H1 (cell line): ENCODE results near the gene ZNF593. TPM values are rescaled to one million over a fixed set of nuclear protein-coding genes. Genes with fewer than 3 reads are reported as not detected.

Experiments
- CTCF ChIA-PET: fragments of 300-600 bp; sonication (Branson Sonifier 250); formaldehyde crosslinking; loops from one replicate; lab custom pipeline; 2021; ENCODE audit not compliant: partially characterized antibody; lab: Charles Lee
- POLR2A ChIA-PET: fragments of 300-600 bp; sonication (Branson Sonifier 250); formaldehyde crosslinking; loops from one replicate; lab custom pipeline; 2021; ENCODE audit warnings: inconsistent platforms; ENCODE audit not compliant: partially characterized antibody; lab: Charles Lee
- DNase-seq, 2 experiments: peaks; one replicate each; pipeline versions ENCODE4 v3.0.0 to v3.0.0-alpha.2; 2010 to 2022; ENCODE audit warnings: low spot score in 2 of 2, low read depth in 1 of 2, mixed read lengths in 1 of 2
- FAIRE-seq: peaks from 2 replicates; lab custom pipeline; 2011; peaks lifted over from hg19 to GRCh38; lab: Jason Lieb, UNC
- H2AFZ ChIP-seq: 2 replicates; pipeline ENCODE4 v1.8.1; 2012; ENCODE audit warnings: low read length, inconsistent platforms
- H2AK5ac ChIP-seq: 2 replicates; pipeline ENCODE4 v1.6.1; 2013; ENCODE audit warnings: low read depth, low read length
- H2BK120ac ChIP-seq: replicated peaks from 2 replicates; pipeline ENCODE3; 2013; ENCODE audit warnings: low read depth, low read length, inconsistent platforms
- H2BK12ac ChIP-seq: 2 replicates; pipeline ENCODE4 v1.6.1; 2013; ENCODE audit warnings: low read depth, low read length
- H2BK15ac ChIP-seq: 2 replicates; pipeline ENCODE4 v1.6.1; 2013; ENCODE audit warnings: low read length
- H2BK20ac ChIP-seq: 2 replicates; pipeline ENCODE4 v1.6.1; 2013; ENCODE audit warnings: low read length
- H2BK5ac ChIP-seq: 2 replicates; pipeline ENCODE4 v1.6.1; 2013; ENCODE audit warnings: low read depth, low read length
- H3K14ac ChIP-seq: 2 replicates; pipeline ENCODE4 v1.6.1; 2013; ENCODE audit warnings: inconsistent platforms; ENCODE audit not compliant: insufficient read length
- H3K18ac ChIP-seq: 2 replicates; pipeline ENCODE4 v1.6.1; 2013; ENCODE audit warnings: low read length; ENCODE audit errors: extremely low read depth
- H3K23ac ChIP-seq: 2 replicates; pipeline ENCODE4 v1.6.1; 2013; ENCODE audit warnings: inconsistent platforms; ENCODE audit not compliant: insufficient read length
- H3K23me2 ChIP-seq: 2 replicates; pipeline ENCODE4 v1.6.1; 2013; ENCODE audit warnings: low read depth, low read length
- H3K27ac ChIP-seq: 2 replicates; pipeline ENCODE4 v1.6.1; 2011; ENCODE audit warnings: low read depth, low read length, inconsistent platforms
- H3K27me3 ChIP-seq, 4 experiments: replicated peaks in 1 of 4; 1 replicate in 1 of 4; 2 replicates in 3 of 4; pipeline versions ENCODE4 v1.6.1 to v1.8.1; 2011 to 2013; ENCODE audit warnings: low read length in 3 of 4, mild to moderate bottlenecking in 3 of 4, inconsistent platforms in 2 of 4, mixed read lengths in 2 of 4, moderate library complexity in 1 of 4; ENCODE audit not compliant: control insufficient read depth in 3 of 4, insufficient read depth in 3 of 4; ENCODE audit errors: extremely low read depth in 1 of 4
- H3K36me3 ChIP-seq, 4 experiments: 2 replicates each; pipeline versions ENCODE4 v1.6.1 to v1.8.1; 2011 to 2013; ENCODE audit warnings: mild to moderate bottlenecking in 4 of 4, low read length in 3 of 4, moderate library complexity in 2 of 4, control low read depth in 1 of 4, inconsistent platforms in 1 of 4; ENCODE audit not compliant: insufficient read depth in 4 of 4, control insufficient read depth in 2 of 4
- H3K4ac ChIP-seq: replicated peaks from 2 replicates; pipeline ENCODE3; 2013; ENCODE audit warnings: low read length, low read depth, mixed read lengths, inconsistent platforms; ENCODE audit not compliant: insufficient read length
- H3K4me1 ChIP-seq, 4 experiments: replicated peaks in 1 of 4; 1 replicate in 1 of 4; 2 replicates in 3 of 4; pipeline versions ENCODE4 v1.6.1 to v1.8.1; 2011 to 2013; ENCODE audit warnings: low read length in 3 of 4, inconsistent platforms in 2 of 4, mixed read lengths in 1 of 4; ENCODE audit not compliant: insufficient read depth in 4 of 4, control insufficient read depth in 3 of 4
- H3K4me2 ChIP-seq, 2 experiments: 2 replicates each; pipeline versions ENCODE4 v1.6.1 to v1.8.1; 2011 to 2013; ENCODE audit warnings: low read depth in 2 of 2, low read length in 2 of 2, control low read depth in 1 of 2, inconsistent platforms in 1 of 2, mild to moderate bottlenecking in 1 of 2; ENCODE audit not compliant: insufficient read depth in 1 of 2
- H3K4me3 ChIP-seq, 4 experiments: fragments of 200-600, 300-600 bp in 1 of 4; sonication (generic), shearing (Covaris generic), sonication (Bioruptor Twin) in 1 of 4; 2 replicates each; pipeline versions ENCODE4 v1.5.1 to v1.8.1; 2011 to 2016; ENCODE audit warnings: low read length in 4 of 4, low read depth in 3 of 4, control low read depth in 2 of 4, inconsistent platforms in 2 of 4, mild to moderate bottlenecking in 2 of 4, mixed read lengths in 1 of 4, moderate library complexity in 1 of 4; ENCODE audit not compliant: insufficient read depth in 2 of 4; ENCODE audit errors: extremely low read depth in 1 of 4
- H3K56ac ChIP-seq: replicated peaks from 2 replicates; pipeline ENCODE3; 2013; ENCODE audit warnings: low read depth, mild to moderate bottlenecking, mixed read lengths, low read length, inconsistent platforms; ENCODE audit not compliant: insufficient read length
- H3K79me1 ChIP-seq: 2 replicates; pipeline ENCODE4 v1.6.1; 2013; ENCODE audit warnings: low read depth, low read length, control low read depth
- H3K79me2 ChIP-seq, 2 experiments: 2 replicates each; pipeline versions ENCODE4 v1.6.1 to v1.8.1; 2012 to 2013; ENCODE audit warnings: low read length in 2 of 2, mild to moderate bottlenecking in 2 of 2, inconsistent platforms in 1 of 2; ENCODE audit not compliant: insufficient read depth in 2 of 2, control insufficient read depth in 1 of 2
- H3K9ac ChIP-seq, 4 experiments: replicated peaks in 1 of 4; 1 replicate in 1 of 4; 2 replicates in 3 of 4; pipeline versions ENCODE4 v1.6.1 to v1.8.1; 2011 to 2013; ENCODE audit warnings: low read depth in 3 of 4, low read length in 3 of 4, control low read depth in 2 of 4, mild to moderate bottlenecking in 2 of 4, moderate library complexity in 2 of 4, inconsistent platforms in 1 of 4; ENCODE audit errors: extremely low read depth in 1 of 4
- H3K9me3 ChIP-seq, 2 experiments: 2 replicates each; pipeline versions ENCODE4 v1.6.1 to v1.8.1; 2012 to 2013; ENCODE audit warnings: mild to moderate bottlenecking in 2 of 2, moderate library complexity in 2 of 2, control low read depth in 1 of 2, inconsistent platforms in 1 of 2, low read depth in 1 of 2, low read length in 1 of 2, mixed read lengths in 1 of 2; ENCODE audit not compliant: insufficient read depth in 2 of 2
- H4K20me1 ChIP-seq, 2 experiments: replicated peaks in 1 of 2; 2 replicates each; pipeline versions ENCODE3 to v1.8.1; 2011 to 2013; ENCODE audit warnings: inconsistent platforms in 2 of 2, low read length in 2 of 2, mild to moderate bottlenecking in 1 of 2; ENCODE audit not compliant: insufficient read depth in 2 of 2, control insufficient read depth in 1 of 2
- H4K5ac ChIP-seq: 2 replicates; pipeline ENCODE4 v1.6.1; 2013; ENCODE audit warnings: low read length, low read depth, mixed read lengths, inconsistent platforms; ENCODE audit not compliant: insufficient read length
- H4K8ac ChIP-seq: 2 replicates; pipeline ENCODE4 v1.8.0; 2013; ENCODE audit warnings: mild to moderate bottlenecking, moderate library complexity, low read length, inconsistent platforms; ENCODE audit not compliant: insufficient read depth; ENCODE audit errors: extremely low read depth
- H4K91ac ChIP-seq: replicated peaks from 2 replicates; pipeline ENCODE3; 2013; ENCODE audit warnings: low read length, mixed read lengths, inconsistent platforms; ENCODE audit not compliant: insufficient read length
- ASH2L ChIP-seq: fragments of 200-600, 300-600 bp; sonication (generic); IDR thresholded peaks from one replicate; pipeline ENCODE4 v1.7.1; 2017; ENCODE audit warnings: low read length
- CBX8 ChIP-seq: fragments of 300-800, 300-1000 bp; sonication (generic); IDR thresholded peaks from 2 replicates; pipeline ENCODE4 v1.7.1; 2016; ENCODE audit warnings: low read depth, low read length, borderline replicate concordance
- CHD1 ChIP-seq: IDR thresholded peaks from 2 replicates; pipeline ENCODE4 v1.6.1; 2012; ENCODE audit warnings: low read depth, low read length, improper control_type of control experiment
- CTCF ChIP-seq, 3 experiments: IDR thresholded peaks; 1 replicate in 2 of 3; 2 replicates in 1 of 3; pipeline versions ENCODE4 v1.5.1 to v1.6.1; 2011; ENCODE audit warnings: low read length in 3 of 3, mild to moderate bottlenecking in 3 of 3, inconsistent platforms in 2 of 3, low read depth in 1 of 3, moderate library complexity in 1 of 3; ENCODE audit not compliant: insufficient read depth in 1 of 3; ENCODE audit errors: control extremely low read depth in 1 of 3
- GTF2F1 ChIP-seq: IDR thresholded peaks from 2 replicates; pipeline ENCODE4 v1.6.1; 2012; ENCODE audit warnings: low read depth, low read length, improper control_type of control experiment, borderline replicate concordance
- JUND ChIP-seq: IDR thresholded peaks from 2 replicates; pipeline ENCODE4 v1.6.1; 2011; ENCODE audit warnings: mild to moderate bottlenecking, improper control_type of control experiment, low read length
- POU5F1 ChIP-seq: IDR thresholded peaks from 2 replicates; pipeline ENCODE4 v1.6.1; 2011; ENCODE audit warnings: low read depth, mild to moderate bottlenecking, low read length, moderate library complexity
- RAD21 ChIP-seq, 2 experiments: IDR thresholded peaks in 1 of 2; conservative IDR thresholded peaks in 1 of 2; 2 replicates each; pipeline ENCODE4 v1.6.1; 2011; ENCODE audit warnings: low read depth in 2 of 2, low read length in 2 of 2, improper control_type of control experiment in 1 of 2, inconsistent platforms in 1 of 2, mild to moderate bottlenecking in 1 of 2, moderate library complexity in 1 of 2
- SP4 ChIP-seq: IDR thresholded peaks from 2 replicates; pipeline ENCODE4 v1.6.1; 2012; ENCODE audit warnings: low read length, inconsistent platforms
- SUZ12 ChIP-seq: fragments of 200-600 bp; sonication (generic); IDR thresholded peaks from 2 replicates; pipeline ENCODE4 v1.6.1; 2012; ENCODE audit warnings: mild to moderate bottlenecking, inconsistent platforms, low read length, moderate library complexity, mixed read lengths
- WGBS, 2 experiments: shearing (Covaris generic) in 1 of 2; methylation state at CpG; one replicate each; pipeline versions ENCODE4 v1.1.6 to v1.1.7; 2013 to 2015; ENCODE audit warnings: low lambda C conversion rate in 2 of 2, mixed read lengths in 2 of 2, inconsistent platforms in 1 of 2, low coverage in 1 of 2, missing lambda C conversion rate in 1 of 2; ENCODE audit not compliant: insufficient replicate concordance in 2 of 2, insufficient coverage in 1 of 2, insufficient read length in 1 of 2; ENCODE audit errors: extremely low coverage in 1 of 2, missing lambda C conversion rate in 1 of 2; 5-methylcytosine and 5-hydroxymethylcytosine counted together
- polyA plus RNA-seq, 7 experiments: library from polyadenylated mRNA; depleted of rRNA in 3 of 7; stranded (reverse) in 5 of 7; unstranded in 2 of 7; fragments of >200 nt in 5 of 7; fragments of 200-250 nt in 2 of 7; gene quantifications; 1 replicate in 5 of 7; 2 replicates in 1 of 7; 4 replicates in 1 of 7; pipeline versions ENCODE4 v1.2.1 to v1.2.3, GENCODE V29; 2011 to 2013; ENCODE audit warnings: missing spikeins in 2 of 7, mixed read lengths in 2 of 7
- total RNA-seq: library from RNA; stranded (reverse); fragmentation: NEBNext Ultra II Directional; extraction: Animal tissue kit (Norgen Biotek cat#: 25700); gene quantifications from 2 replicates; pipeline ENCODE4 v1.2.1, GENCODE V29; 2021

The ZNF593 gene
- total and polyA plus RNA-seq, 2 of the 8 experiments (the other 6 are each of a cell fraction or from before 2014, with no cell fraction given): 38.2 to 68.0 TPM

DNA sequence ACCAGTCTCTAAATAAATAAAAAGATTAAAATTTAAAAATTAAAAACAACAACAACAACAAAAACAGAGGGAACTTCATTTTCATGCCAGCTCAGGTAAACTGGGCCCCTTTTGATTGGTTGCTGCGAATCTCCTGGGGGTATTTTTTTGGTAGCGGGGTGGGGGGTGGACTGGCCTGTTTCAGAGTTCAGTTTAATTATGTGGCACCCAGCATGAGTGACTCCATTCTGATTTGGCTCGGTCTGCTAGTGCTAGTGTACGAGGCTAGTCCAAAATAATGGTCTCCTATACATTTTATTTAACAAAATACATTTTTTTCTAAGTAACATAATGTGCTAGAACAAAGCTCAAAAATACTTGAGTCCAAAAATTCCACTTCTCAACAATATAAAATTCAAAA is 39.9 kb upstream of the ZNF593 start:
- Histone ChIP-seq H2BK15ac (no peak overlapping the region), H3K18ac (no peak overlapping the region), H3K23ac (no peak overlapping the region), H3K9me3 (no peaks in the 10 kb centered on the region), H3K79me1 (no peaks in the 10 kb centered on the region), H3K4me3 (no peak overlapping the region), H3K27me3 (no peaks in the 10 kb centered on the region), H4K8ac (no peak overlapping the region), H2BK20ac (no peak overlapping the region), H4K20me1 (no peaks in the 10 kb centered on the region), H2BK12ac (no peak overlapping the region), H2BK5ac (no peak overlapping the region), H3K36me3 (no peaks in the 10 kb centered on the region), H4K5ac (no peak overlapping the region), H3K14ac (no peak overlapping the region), H2BK120ac (no peak overlapping the region), H3K56ac (no peak overlapping the region), H3K4me2 (no peak overlapping the region), H3K27ac (no peak overlapping the region), H3K23me2 (no peaks in the 10 kb centered on the region; the same call in 1 of the 2 replicates), H3K79me2 (no peaks in the 10 kb centered on the region), H4K91ac (no peak overlapping the region), H2AK5ac (no peak overlapping the region), H3K4me1 (no peaks in the 10 kb centered on the region)
- FAIRE-seq (no peak), DNase-seq (no peak)
- whole genome bisulfite sequencing, 2 experiments: 87% methylated on average over 4 of the region's 4 CpGs; no CpG with 5 or more reads in 1 of the 2 experiments
- POLR2A ChIA-PET: no interaction called here
- TF ChIP-seq SUZ12 (no peak), CHD1 (no peak), GTF2F1 (no peak), CTCF (IDR thresholded peaks at IDR 0.05; ENCODE audit: control extremely low read depth in 1 of 3, insufficient read depth in 1 of 3, low read depth in 1 of 3, low read length in 3 of 3) (no peak), POU5F1 (no peak), SP4 (no peak), JUND (no peak), RAD21 (IDR thresholded peaks at IDR 0.05 in 1 of 2, conservative IDR thresholded peaks at IDR 0.05 in 1 of 2; ENCODE audit: low read depth in 2 of 2, low read length in 2 of 2) (no peak), ASH2L (no peak), CBX8 (no peak)
- TF ChIP-seq, all 59 proteins: peak for 0
- Histone ChIP-seq H3K4ac (no peak overlapping the region), H2AFZ (no peak overlapping the region), H3K9ac (no peak overlapping the region)
- CTCF ChIA-PET: interaction anchor here (0.7 to 1.4 kb wide), 5 partner anchors 13 to 188 kb away, joined by 3 to 14 read pairs (median 3); partner anchors contain the start of gene CD52
